ENCODE data around the gene MFSD11.
"Not testable (repeated sequence)": the region's sequence is repeated elsewhere in the genome, so short reads cannot be mapped to it uniquely, and the experiment has no call there.

Gene MFSD11

GRCh38 chr17:76748657-76749056 lies 10.7 kb downstream of the MFSD11 start:
- no peak for DNase-seq

- DNase-seq = no peak
Measured at GRCh38 chr17:76751416-76751993, 13.6 kb downstream of the MFSD11 start.

GRCh38 chr17:76752006-76752405 lies 14.1 kb downstream of the MFSD11 start:
- peak in 1 of 2 donors; percentile 67 for DNase-seq

GRCh38 chr17:76753061-76753961 lies 15.4 kb downstream of the MFSD11 start:
- DNase-seq = peak; percentile 48 to 79

GRCh38 chr17:76755285-76755684 lies 17.4 kb downstream of the MFSD11 start:
- no peak for DNase-seq

- no peak for DNase-seq
Measured at GRCh38 chr17:76757256-76757655, 19.3 kb downstream of the MFSD11 start.

GRCh38 chr17:76758570-76758969 lies 20.7 kb downstream of the MFSD11 start:
- DNase-seq = no peak

GRCh38 chr17:76772842-76773525 lies 35.1 kb downstream of the MFSD11 start:
- peak; percentile 45 to 79 for DNase-seq

GRCh38 chr17:76775021-76775600 lies 37.2 kb downstream of the MFSD11 start:
- DNase-seq = no peak

- peak; percentile 2 to 28 for DNase-seq
Measured at GRCh38 chr17:76781056-76781982, 43.4 kb downstream of the MFSD11 start.

- DNase-seq = no peak
Measured at GRCh38 chr17:76783146-76783545, 45.2 kb downstream of the MFSD11 start.

- no peak for DNase-seq
Measured at GRCh38 chr17:76784926-76785325, 47.0 kb downstream of the MFSD11 start.

- not testable (repeated sequence) for DNase-seq
Measured at GRCh38 chr17:76787866-76788265, 49.9 kb downstream of the MFSD11 start.

- DNase-seq = no peak
Measured at GRCh38 chr17:76789235-76789788, 51.4 kb downstream of the MFSD11 start.

GRCh38 chr17:76791053-76791980 lies 53.4 kb downstream of the MFSD11 start:
- peak in 1 of 2 donors; percentile 38 for DNase-seq

GRCh38 chr17:76792348-76792747 lies 54.4 kb downstream of the MFSD11 start:
- no peak for DNase-seq

GRCh38 chr17:76793775-76794174 lies 55.9 kb downstream of the MFSD11 start:
- DNase-seq = peak in 1 of 2 donors; percentile 8

GRCh38 chr17:76796081-76796480 lies 58.2 kb downstream of the MFSD11 start:
- no peak for DNase-seq

GRCh38 chr17:76797241-76797840 lies 59.4 kb downstream of the MFSD11 start:
- DNase-seq = no peak

GRCh38 chr17:76801706-76802105 lies 63.8 kb downstream of the MFSD11 start:
- no peak for DNase-seq
